Mammary epithelial cell (primary cell): Measurements from ENCODE around the gene RANGAP1.

ENCODE experiments used
- EZH2 ChIP-seq: IDR thresholded peaks from 2 replicates; pipeline ENCODE4 v1.6.1; 2012; ENCODE audit warnings: low read length, inconsistent platforms, borderline replicate concordance
- TF ChIP-seq, protein P1 (sequence below), 2 donors: IDR thresholded peaks in 1 of 2; conservative IDR thresholded peaks in 1 of 2; 2 replicates each; pipeline ENCODE4 v1.5.1; 2011 to 2012; ENCODE audit warnings: inconsistent platforms in 2 of 2, low read length in 2 of 2, mild to moderate bottlenecking in 2 of 2, control low read depth in 1 of 2, low read depth in 1 of 2; ENCODE audit not compliant: insufficient read depth in 1 of 2; ENCODE audit errors: extremely low read depth in 1 of 2

GRCh38 chr22:41234815-41235695 lies 50.9 kb downstream of the RANGAP1 start:
- TF ChIP-seq, protein P1, sequence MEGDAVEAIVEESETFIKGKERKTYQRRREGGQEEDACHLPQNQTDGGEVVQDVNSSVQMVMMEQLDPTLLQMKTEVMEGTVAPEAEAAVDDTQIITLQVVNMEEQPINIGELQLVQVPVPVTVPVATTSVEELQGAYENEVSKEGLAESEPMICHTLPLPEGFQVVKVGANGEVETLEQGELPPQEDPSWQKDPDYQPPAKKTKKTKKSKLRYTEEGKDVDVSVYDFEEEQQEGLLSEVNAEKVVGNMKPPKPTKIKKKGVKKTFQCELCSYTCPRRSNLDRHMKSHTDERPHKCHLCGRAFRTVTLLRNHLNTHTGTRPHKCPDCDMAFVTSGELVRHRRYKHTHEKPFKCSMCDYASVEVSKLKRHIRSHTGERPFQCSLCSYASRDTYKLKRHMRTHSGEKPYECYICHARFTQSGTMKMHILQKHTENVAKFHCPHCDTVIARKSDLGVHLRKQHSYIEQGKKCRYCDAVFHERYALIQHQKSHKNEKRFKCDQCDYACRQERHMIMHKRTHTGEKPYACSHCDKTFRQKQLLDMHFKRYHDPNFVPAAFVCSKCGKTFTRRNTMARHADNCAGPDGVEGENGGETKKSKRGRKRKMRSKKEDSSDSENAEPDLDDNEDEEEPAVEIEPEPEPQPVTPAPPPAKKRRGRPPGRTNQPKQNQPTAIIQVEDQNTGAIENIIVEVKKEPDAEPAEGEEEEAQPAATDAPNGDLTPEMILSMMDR (conservative IDR thresholded peaks at IDR 0.05 in 1 of 2, IDR thresholded peaks at IDR 0.05 in 1 of 2; ENCODE audit: extremely low read depth in 1 of 2, insufficient read depth in 1 of 2, low read depth in 1 of 2, low read length in 2 of 2): no peak
- no peak for TF ChIP-seq EZH2
